Measurements from ENCODE around the gene LASP1.

DNA sequence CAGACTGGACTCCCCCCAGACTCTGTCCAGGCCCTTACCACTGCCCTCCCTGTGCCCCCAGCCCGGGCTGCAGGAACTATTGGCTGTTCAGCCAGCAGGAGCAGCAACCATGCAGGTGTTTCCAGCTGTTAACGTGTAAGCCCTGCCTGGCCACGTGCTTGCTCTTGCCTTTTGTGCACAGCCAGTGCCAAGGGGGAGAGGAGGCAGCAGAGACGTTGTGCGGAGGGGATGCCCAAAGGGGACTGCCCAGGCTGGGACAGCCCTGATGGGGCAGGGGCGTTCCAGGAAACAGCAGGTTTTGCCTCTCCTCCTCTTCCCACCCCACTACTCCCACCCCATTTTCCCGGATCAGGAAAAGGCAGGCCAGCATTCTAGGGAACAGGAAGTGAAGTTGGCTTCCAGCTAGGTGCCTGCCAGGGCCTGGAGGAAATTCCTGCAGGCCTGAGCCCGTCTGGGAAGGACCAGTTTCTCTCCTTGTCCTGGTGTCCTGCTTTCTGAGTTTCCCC, 38.9 kb downstream of the LASP1 start:
- TF ChIP-seq, protein P1, sequence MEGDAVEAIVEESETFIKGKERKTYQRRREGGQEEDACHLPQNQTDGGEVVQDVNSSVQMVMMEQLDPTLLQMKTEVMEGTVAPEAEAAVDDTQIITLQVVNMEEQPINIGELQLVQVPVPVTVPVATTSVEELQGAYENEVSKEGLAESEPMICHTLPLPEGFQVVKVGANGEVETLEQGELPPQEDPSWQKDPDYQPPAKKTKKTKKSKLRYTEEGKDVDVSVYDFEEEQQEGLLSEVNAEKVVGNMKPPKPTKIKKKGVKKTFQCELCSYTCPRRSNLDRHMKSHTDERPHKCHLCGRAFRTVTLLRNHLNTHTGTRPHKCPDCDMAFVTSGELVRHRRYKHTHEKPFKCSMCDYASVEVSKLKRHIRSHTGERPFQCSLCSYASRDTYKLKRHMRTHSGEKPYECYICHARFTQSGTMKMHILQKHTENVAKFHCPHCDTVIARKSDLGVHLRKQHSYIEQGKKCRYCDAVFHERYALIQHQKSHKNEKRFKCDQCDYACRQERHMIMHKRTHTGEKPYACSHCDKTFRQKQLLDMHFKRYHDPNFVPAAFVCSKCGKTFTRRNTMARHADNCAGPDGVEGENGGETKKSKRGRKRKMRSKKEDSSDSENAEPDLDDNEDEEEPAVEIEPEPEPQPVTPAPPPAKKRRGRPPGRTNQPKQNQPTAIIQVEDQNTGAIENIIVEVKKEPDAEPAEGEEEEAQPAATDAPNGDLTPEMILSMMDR (IDR thresholded peaks at IDR 0.05) = no peak
- TF ChIP-seq POLR2A (IDR thresholded peaks at IDR 0.05) = no peak

Measured in ovary (tissue), 3 donors.